GM18909 (cell line): ENCODE data around the gene TBC1D5.
"Not testable (repeated sequence)": the region's sequence is repeated elsewhere in the genome, so short reads cannot be mapped to it uniquely, and the experiment has no call there.

Experiments used
- ATAC-seq: cut with Tn5 transposase; IDR thresholded peaks from one replicate; pipeline ENCODE4 v1.9.1; 2021; ENCODE audit warnings: mild to moderate bottlenecking; ENCODE audit not compliant: unreplicated experiment, poor library complexity

Gene TBC1D5

DNA sequence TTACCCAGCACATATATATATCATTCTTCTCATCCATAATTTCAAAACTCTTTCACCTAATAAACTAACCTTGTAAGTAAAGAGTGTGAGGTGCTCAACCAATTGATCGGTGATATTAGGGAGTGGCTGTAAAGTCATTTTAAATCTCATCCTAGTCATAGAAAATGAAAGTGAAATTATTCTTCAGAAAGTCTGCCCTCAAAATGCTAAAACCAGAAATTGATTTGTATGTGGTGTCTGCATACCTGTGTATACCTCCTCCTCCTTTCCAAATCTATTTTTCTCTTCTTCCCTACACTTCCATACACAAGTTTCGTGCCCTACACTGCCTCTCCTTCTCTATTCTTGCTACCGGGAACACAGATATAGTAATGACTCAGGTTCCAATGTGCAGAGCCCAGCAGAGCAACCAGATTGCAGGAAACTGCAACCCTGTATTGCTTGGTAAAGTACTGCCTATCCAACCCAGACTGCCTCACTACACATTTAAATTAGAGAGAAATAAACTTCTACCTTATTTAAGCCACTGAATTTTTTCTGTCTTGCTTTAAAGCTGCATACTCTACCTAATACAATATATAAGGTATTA, 7.4 kb upstream of the TBC1D5 start:
- ATAC-seq = peak; percentile 36

- ATAC-seq = peak; percentile 41
Measured at GRCh38 chr3:17749281-17749680, 6.8 kb upstream of the TBC1D5 start.

- no peak for ATAC-seq
Measured at GRCh38 chr3:17747890-17748247, 5.4 kb upstream of the TBC1D5 start.

DNA sequence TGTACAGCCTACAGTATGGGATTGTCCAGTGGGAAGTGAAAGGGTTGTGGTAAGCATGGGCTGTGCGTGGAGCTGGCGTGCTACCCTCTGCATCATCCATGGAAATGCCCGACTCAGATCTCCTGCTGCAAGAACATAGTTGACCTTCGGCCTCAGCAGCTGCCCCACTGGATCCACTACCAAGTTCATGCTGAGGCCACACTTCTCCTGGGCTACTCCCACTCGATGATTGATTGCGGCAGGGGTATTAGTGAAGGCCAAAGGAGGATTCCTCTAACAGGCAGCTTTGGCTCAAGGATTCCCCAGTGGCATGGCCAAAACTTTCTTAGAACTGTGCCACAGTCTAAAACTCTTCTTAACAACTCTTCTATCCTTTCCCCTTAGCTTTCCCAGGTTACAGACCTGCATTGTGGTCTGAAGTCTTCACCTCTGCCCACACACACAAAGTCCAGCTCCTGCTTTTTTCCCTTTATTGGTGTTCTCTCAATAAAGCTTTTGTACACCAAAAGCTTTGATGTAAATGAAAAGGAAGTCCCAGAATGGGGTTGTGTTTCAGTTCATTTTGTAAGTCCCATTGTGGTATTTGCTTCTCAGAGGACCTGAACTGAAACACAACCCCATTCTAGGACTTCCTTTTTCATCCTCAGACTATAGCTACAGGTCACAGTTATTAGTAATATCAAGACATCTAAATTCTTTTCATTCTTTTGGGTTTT, 4.9 kb upstream of the TBC1D5 start:
- peak; percentile 64 for ATAC-seq

DNA sequence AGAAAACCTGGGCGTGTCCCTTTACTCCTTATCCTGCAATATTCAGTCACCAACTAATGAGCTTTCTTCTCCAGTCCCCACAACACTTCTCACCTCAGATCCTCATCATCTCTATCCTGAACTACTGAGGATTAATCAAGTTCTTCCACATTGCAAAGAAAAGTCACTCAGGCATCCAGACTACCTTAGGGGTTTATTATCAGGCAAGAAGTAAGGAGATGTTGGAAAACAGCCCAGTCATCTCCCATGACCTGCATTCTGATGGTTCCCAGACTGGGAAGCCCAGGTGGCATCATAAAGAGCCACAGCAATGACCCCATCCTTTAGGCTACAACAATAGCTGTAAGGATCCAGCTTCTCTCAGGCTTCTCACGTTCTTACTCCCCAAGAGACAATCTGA, 3.5 kb upstream of the TBC1D5 start:
- ATAC-seq = no peak

DNA sequence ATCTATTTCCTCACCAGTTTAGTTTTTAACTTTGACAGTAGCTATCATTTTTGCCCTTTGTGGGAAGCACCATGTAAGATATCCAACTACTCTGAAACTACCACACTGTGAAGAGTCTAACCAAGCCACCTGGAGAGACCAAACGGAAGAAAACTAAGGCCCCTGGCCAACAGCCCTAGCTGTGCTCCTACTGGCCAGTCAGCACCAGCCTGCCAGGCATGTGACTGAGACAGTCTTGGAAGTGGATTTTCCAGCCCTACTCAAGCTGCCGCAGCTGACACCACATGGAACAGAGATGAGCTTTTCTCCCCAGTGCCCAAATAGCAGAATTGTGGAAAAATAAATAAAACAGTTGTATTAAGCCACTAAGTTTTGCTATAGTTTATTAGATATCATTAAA, 2.9 kb upstream of the TBC1D5 start:
- ATAC-seq = no peak

- ATAC-seq = no peak
Measured at GRCh38 chr3:17744693-17745092, 2.3 kb upstream of the TBC1D5 start.

- no peak for ATAC-seq
Measured at GRCh38 chr3:17743658-17743995, 1.2 kb upstream of the TBC1D5 start.

DNA sequence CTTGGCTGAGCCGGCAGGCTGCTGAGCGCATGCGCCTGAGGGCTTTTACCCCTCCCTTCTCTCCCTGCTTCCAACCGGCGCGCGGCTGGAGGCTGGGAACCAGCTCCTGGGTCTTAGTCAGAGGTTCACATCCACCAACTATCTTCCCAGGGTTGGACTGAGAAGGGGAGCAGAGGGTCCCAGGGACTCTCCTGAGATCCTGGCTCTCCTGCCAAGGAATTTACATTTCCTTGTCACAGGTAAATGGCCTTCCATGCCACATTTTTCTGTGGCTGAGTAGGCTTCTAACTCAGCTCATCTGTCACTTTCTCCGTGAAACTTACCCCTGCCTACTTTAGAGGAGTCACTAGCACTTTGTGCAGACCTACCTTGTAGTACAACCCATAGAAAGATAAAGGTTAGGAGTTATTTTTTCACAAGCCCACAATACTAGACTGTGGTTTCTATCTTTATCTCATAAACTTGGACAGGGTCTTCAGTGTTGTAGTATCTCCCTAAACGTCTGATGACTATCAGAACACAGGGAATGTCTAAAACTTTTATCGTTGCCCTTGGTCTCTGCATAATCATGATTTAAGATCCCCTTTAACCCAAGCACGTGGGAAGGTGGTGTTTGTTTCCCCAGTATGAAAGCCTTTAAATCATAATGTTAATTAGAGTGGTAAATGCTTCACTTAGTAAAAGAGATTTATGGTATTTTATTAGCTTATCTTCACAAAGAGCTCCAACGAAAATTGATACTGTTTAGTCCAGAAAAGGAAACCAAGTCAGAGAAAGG, 638 bp upstream of the TBC1D5 start:
- peak; percentile 3 for ATAC-seq

DNA sequence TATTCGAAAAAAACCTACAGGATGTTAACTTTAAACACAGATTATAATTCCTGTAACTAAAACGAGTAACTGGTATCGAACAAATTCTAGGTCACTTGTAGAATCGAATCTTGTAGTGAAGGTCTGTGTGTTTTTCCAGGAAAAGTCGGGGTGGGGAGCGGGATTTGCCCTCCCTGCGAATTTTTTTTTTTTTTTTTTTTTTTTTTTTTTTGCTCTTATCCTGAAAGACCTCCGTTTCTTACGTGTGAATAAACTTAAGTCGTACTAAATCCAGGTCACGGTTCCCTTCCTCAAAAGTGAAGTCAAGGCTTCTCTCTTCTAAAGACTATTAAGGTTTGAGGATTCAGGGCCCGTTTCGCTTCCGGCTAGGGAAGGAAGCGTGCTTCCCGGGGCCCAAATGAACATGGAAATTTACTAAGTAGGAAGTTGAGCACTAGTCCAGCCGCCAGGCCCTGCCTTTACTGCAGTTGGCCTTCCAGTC, 770 bp downstream of the TBC1D5 start:
- ATAC-seq = no peak

DNA sequence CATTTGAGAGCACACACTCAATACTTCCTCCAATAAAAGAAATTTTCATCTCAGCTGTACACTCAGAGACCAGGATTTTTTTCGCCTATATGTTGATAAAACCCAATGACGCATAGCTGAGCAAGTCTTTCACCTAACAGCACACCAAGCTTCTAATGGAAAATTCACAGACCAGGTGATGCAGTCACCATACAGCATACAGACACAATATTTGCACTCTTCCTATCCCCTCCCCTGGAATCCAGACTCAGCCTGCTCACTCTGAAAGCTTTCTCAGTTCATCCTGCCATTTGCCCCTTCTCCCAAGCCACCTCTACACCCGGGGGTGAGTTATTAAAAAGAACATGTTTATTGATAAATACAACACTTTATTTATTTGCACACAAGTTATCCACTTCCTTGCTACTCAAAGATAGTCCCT, 1.7 kb downstream of the TBC1D5 start:
- ATAC-seq = no peak

DNA sequence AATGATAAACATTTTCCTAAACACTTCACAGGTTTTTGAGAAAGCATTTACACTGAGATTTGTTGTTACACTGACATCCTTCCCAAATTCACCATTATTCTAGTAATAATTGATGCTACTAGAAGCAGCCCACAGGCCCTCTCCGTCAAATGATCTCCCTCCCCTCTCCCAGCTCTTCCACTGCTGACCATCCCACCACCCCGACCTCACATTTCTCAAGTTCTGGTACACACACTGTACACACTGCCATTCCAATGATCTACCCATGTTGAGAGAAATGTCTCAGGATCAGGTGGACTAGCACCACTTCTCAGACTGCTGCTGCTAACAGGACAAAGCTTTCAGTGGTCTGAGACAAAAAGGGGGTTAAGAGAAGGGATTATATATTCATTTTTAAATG, 3.5 kb downstream of the TBC1D5 start:
- no peak for ATAC-seq

- ATAC-seq = no peak
Measured at GRCh38 chr3:17738219-17738618, 4.2 kb downstream of the TBC1D5 start.

DNA sequence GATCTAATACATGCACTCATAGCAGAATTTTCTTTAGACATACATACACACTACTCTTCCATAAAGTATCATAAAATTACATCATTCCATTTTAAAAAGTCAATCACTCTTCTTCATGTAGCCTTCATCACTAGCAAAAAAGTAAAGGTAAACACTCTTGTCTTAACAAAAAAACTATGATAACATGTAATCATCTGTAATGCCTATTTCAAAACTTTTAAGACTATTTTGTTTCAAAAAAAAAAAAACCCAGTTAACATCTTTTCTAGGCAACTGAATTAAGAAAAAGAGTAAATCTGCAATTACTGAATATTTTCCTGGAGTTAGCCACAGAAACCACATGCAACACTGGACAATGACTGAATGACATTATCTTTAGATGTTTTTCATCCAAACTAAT, 4.8 kb downstream of the TBC1D5 start:
- no peak for ATAC-seq

GRCh38 chr3:17735362-17735761, 7.1 kb downstream of the TBC1D5 start:
- not testable (repeated sequence) for ATAC-seq

- ATAC-seq = no peak
Measured at GRCh38 chr3:17733768-17734167, 8.7 kb downstream of the TBC1D5 start.

GRCh38 chr3:17733215-17733614, 9.2 kb downstream of the TBC1D5 start:
- ATAC-seq = no peak

DNA sequence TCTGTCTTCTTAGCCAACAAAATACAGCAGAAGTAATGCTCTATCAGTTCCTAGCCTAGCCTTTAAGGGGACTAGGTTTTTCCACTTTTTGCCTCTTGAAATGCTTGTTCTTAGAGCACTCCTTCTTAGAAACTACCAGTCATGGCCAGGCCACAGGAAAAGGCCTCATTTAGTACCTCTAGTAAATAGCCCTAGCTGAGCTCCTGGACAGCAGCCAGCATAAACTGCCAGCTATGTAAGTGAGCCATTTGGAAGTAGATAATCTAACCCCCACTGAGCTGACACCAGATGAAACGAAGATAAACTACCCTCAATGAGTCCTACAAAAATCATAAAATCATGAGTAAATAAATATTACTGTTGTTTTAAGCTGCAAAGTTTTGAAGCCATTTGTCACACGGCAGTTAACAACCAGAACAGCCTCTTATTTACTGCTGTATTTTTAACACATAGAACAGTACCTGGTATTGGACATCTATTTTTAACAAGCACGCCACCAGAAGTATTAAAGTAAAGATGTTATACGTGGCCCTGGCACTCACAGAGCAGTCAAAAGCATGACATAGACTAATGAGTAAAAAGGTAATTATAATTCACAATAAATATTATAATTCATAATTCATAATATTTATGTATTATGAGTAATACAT, 12.0 kb downstream of the TBC1D5 start:
- no peak for ATAC-seq

DNA sequence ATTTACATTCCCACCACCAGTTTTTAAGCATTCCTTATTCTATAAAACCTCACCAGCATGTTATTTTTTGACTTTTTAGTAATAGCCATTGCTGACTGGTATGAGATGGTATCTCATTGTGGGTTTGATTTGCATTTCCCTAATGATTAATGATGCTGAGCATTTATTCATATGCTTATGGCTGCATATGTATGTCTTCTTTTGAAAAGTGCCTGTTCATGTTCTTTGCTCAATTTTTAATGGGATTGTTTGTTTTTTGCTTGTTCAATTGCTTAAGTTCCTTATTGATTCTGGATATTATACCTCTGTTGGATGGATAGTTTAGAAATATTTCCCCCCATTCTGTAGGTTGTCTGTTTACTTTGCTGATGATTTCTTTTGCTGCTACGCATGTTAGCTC, 16.1 kb downstream of the TBC1D5 start:
- no peak for ATAC-seq

GRCh38 chr3:17725844-17726243, 16.6 kb downstream of the TBC1D5 start:
- ATAC-seq = not testable (repeated sequence)

GRCh38 chr3:17724948-17725347, 17.5 kb downstream of the TBC1D5 start:
- no peak for ATAC-seq
